HG03039 (cell line): Measurements from ENCODE around the gene MTURN.
A peak's percentile ranks its signal among the peaks of the same experiment; 100 is the strongest.
"Not testable (repeated sequence)": the region's sequence is repeated elsewhere in the genome, so short reads cannot be mapped to it uniquely, and the experiment has no call there.

Experiments used
- ATAC-seq: cut with Tn5 transposase; IDR thresholded peaks from one replicate; pipeline ENCODE4 v1.9.1; 2021; ENCODE audit warnings: mild to moderate bottlenecking, moderate library complexity; ENCODE audit not compliant: unreplicated experiment

Gene MTURN

GRCh38 chr7:30134611-30135300 lies at the start of gene MTURN:
Gene MTURN, plus strand, starts transcription at chr7:30134986. Its CDS starts 151 bp downstream, at chr7:30135137.
- ATAC-seq = peak; percentile 85

- no peak for ATAC-seq
Observed at GRCh38 chr7:30086529-30086928, 48.3 kb upstream of the MTURN start.

- no peak for ATAC-seq
Observed at GRCh38 chr7:30087371-30087770, 47.4 kb upstream of the MTURN start.

GRCh38 chr7:30088362-30088761 lies 46.4 kb upstream of the MTURN start:
- no peak for ATAC-seq

GRCh38 chr7:30090111-30090510 lies 44.7 kb upstream of the MTURN start:
- no peak for ATAC-seq

- no peak for ATAC-seq
Observed at GRCh38 chr7:30091491-30091912, 43.3 kb upstream of the MTURN start.

- ATAC-seq = no peak
Observed at GRCh38 chr7:30091987-30092386, 42.8 kb upstream of the MTURN start.

- no peak for ATAC-seq
Observed at GRCh38 chr7:30093420-30093952, 41.3 kb upstream of the MTURN start.

GRCh38 chr7:30098599-30098998 lies 36.2 kb upstream of the MTURN start:
- ATAC-seq = not testable (repeated sequence)

GRCh38 chr7:30102281-30102680 lies 32.5 kb upstream of the MTURN start:
- ATAC-seq = no peak

GRCh38 chr7:30104157-30104556 lies 30.6 kb upstream of the MTURN start:
- no peak for ATAC-seq

- ATAC-seq = no peak
Observed at GRCh38 chr7:30112103-30112713, 22.6 kb upstream of the MTURN start.

GRCh38 chr7:30113144-30113543 lies 21.6 kb upstream of the MTURN start:
- no peak for ATAC-seq

- ATAC-seq = no peak
Observed at GRCh38 chr7:30114536-30115238, 20.1 kb upstream of the MTURN start.

GRCh38 chr7:30115709-30116297 lies 19.0 kb upstream of the MTURN start:
- no peak for ATAC-seq

- ATAC-seq = no peak
Observed at GRCh38 chr7:30116771-30117170, 18.0 kb upstream of the MTURN start.

- ATAC-seq = no peak
Observed at GRCh38 chr7:30117896-30118295, 16.9 kb upstream of the MTURN start.

GRCh38 chr7:30119890-30120577 lies 14.8 kb upstream of the MTURN start:
- ATAC-seq = no peak

GRCh38 chr7:30133736-30134610 lies 813 bp upstream of the MTURN start:
- ATAC-seq = no peak
